RCC 7860 (cell line): ENCODE results near the gene IMMP2L.

Experiments
- DNase-seq: peaks from one replicate; pipeline ENCODE4 v3.0.0-alpha.2; 2015; ENCODE audit warnings: low spot score
- FAIRE-seq: peaks from 2 replicates; lab custom pipeline; 2012; peaks lifted over from hg19 to GRCh38; lab: Jason Lieb, UNC

IMMP2L gene

GRCh38 chr7:111183321-111183720, 379.0 kb downstream of the IMMP2L start:
- DNase-seq (no peak), FAIRE-seq (no peak)

GRCh38 chr7:111180338-111180737, 382.0 kb downstream of the IMMP2L start:
- FAIRE-seq = no peak
- no peak for DNase-seq

GRCh38 chr7:111175908-111176441, 386.3 kb downstream of the IMMP2L start:
- DNase-seq (no peak), FAIRE-seq (no peak)

- no peak for FAIRE-seq
- DNase-seq = no peak
Measured at GRCh38 chr7:111174510-111174909, 387.8 kb downstream of the IMMP2L start.

GRCh38 chr7:111173990-111174389, 388.3 kb downstream of the IMMP2L start:
- DNase-seq (no peak), FAIRE-seq (no peak)

GRCh38 chr7:111173528-111173927, 388.8 kb downstream of the IMMP2L start:
- FAIRE-seq (no peak), DNase-seq (no peak)

GRCh38 chr7:111172564-111173257, 389.6 kb downstream of the IMMP2L start:
- DNase-seq (no peak), FAIRE-seq (no peak)

- FAIRE-seq (no peak), DNase-seq (no peak)
Measured at GRCh38 chr7:111168182-111168581, 394.1 kb downstream of the IMMP2L start.

GRCh38 chr7:111164442-111164841, 397.9 kb downstream of the IMMP2L start:
- FAIRE-seq (no peak), DNase-seq (no peak)

- DNase-seq = no peak
- FAIRE-seq = no peak
Measured at GRCh38 chr7:111162692-111163091, 399.6 kb downstream of the IMMP2L start.

GRCh38 chr7:111160297-111160696, 402.0 kb downstream of the IMMP2L start:
- DNase-seq (no peak), FAIRE-seq (no peak)

- peak; percentile 74 for FAIRE-seq
- DNase-seq = peak; percentile 34
Measured at GRCh38 chr7:111159426-111159825, 402.9 kb downstream of the IMMP2L start.

GRCh38 chr7:111150709-111151108, 411.6 kb downstream of the IMMP2L start:
- FAIRE-seq = no peak
- DNase-seq = no peak

GRCh38 chr7:111147708-111148533, 414.4 kb downstream of the IMMP2L start:
- DNase-seq = no peak
- no peak for FAIRE-seq

- FAIRE-seq (no peak), DNase-seq (no peak)
Measured at GRCh38 chr7:111146136-111146535, 416.2 kb downstream of the IMMP2L start.

GRCh38 chr7:111145472-111145871, 416.8 kb downstream of the IMMP2L start:
- DNase-seq (no peak), FAIRE-seq (no peak)

- FAIRE-seq = no peak
- no peak for DNase-seq
Measured at GRCh38 chr7:111140091-111140865, 422.0 kb downstream of the IMMP2L start.

GRCh38 chr7:111138586-111138985, 423.7 kb downstream of the IMMP2L start:
- DNase-seq (no peak), FAIRE-seq (no peak)

- peak; percentile 60 for FAIRE-seq
- DNase-seq = peak; percentile 49
Measured at GRCh38 chr7:111138193-111138569, 424.1 kb downstream of the IMMP2L start.

GRCh38 chr7:111137296-111138192, 424.7 kb downstream of the IMMP2L start:
- DNase-seq (no peak), FAIRE-seq (peak; percentile 34)
